Measurements from ENCODE around the gene CASP1. TPM values are rescaled to one million over a fixed set of nuclear protein-coding genes. Genes with fewer than 3 reads are reported as not detected.

The CASP1 gene
- total RNA-seq, 1 donor from 2014 or later, result not detected

- no peak for DNase-seq (ENCODE audit: low spot score)
- H3K36me3 Mint-ChIP-seq (ENCODE audit: low read depth, unreplicated experiment), result no peaks in the 10 kb centered on the region
- no peaks in the 10 kb centered on the region for H3K4me1 Mint-ChIP-seq (ENCODE audit: unreplicated experiment)
- H3K27me3 Mint-ChIP-seq (ENCODE audit: unreplicated experiment), result no peaks in the 10 kb centered on the region
- no peaks in the 10 kb centered on the region for H3K9me3 Mint-ChIP-seq (ENCODE audit: unreplicated experiment)
- no peak overlapping the region for H3K27ac Mint-ChIP-seq (ENCODE audit: unreplicated experiment)
- TF ChIP-seq, protein P1, sequence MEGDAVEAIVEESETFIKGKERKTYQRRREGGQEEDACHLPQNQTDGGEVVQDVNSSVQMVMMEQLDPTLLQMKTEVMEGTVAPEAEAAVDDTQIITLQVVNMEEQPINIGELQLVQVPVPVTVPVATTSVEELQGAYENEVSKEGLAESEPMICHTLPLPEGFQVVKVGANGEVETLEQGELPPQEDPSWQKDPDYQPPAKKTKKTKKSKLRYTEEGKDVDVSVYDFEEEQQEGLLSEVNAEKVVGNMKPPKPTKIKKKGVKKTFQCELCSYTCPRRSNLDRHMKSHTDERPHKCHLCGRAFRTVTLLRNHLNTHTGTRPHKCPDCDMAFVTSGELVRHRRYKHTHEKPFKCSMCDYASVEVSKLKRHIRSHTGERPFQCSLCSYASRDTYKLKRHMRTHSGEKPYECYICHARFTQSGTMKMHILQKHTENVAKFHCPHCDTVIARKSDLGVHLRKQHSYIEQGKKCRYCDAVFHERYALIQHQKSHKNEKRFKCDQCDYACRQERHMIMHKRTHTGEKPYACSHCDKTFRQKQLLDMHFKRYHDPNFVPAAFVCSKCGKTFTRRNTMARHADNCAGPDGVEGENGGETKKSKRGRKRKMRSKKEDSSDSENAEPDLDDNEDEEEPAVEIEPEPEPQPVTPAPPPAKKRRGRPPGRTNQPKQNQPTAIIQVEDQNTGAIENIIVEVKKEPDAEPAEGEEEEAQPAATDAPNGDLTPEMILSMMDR (IDR thresholded peaks at IDR 0.05; ENCODE audit: unreplicated experiment), result no peak
- no peak overlapping the region for H3K4me3 Mint-ChIP-seq (ENCODE audit: unreplicated experiment)
Measured at GRCh38 chr11:104979839-104980238, 55.1 kb downstream of the CASP1 start.

Other genes with a start within 250 kb of the CASP1 start
- 0.95 TPM for gene CASP12, start 136.7 kb downstream of the CASP1 start, total RNA-seq (ENCODE audit: unreplicated experiment)
- not detected for gene CASP4, start 66.6 kb downstream of the CASP1 start, total RNA-seq (ENCODE audit: unreplicated experiment)
- gene CASP5, start 12.0 kb downstream of the CASP1 start, total RNA-seq (ENCODE audit: unreplicated experiment), result not detected
- gene CARD16, start 10.2 kb upstream of the CASP1 start, total RNA-seq (ENCODE audit: unreplicated experiment), result not detected
- not detected for gene CARD18, start 104.6 kb upstream of the CASP1 start, total RNA-seq (ENCODE audit: unreplicated experiment)

Data from endothelial cell (in vitro differentiated cells).